GM18507 (cell line): ENCODE measurements around the gene ZBTB44.
"Not testable (repeated sequence)": the region's sequence is repeated elsewhere in the genome, so short reads cannot be mapped to it uniquely, and the experiment has no call there.

Experiments used
- DNase-seq: peaks from one replicate; pipeline ENCODE4 v3.0.0; 2011; ENCODE audit warnings: low read depth; ENCODE audit not compliant: insufficient read length; ENCODE audit errors: extremely low spot score
- FAIRE-seq: peaks from 2 replicates; lab custom pipeline; 2011; peaks lifted over from hg19 to GRCh38; lab: Jason Lieb, UNC

Gene ZBTB44

GRCh38 chr11:130314750-130315285 is at the start of gene ZBTB44:
ZBTB44 (minus strand) TSS chr11:130314917; CDS start chr11:130261873, 53,044 bp downstream.
- FAIRE-seq (peak; percentile 81), DNase-seq (peak; percentile 89)

- FAIRE-seq: no peak
- DNase-seq: no peak
Measured at GRCh38 chr11:130359419-130359818, 44.7 kb upstream of the ZBTB44 start.

DNA sequence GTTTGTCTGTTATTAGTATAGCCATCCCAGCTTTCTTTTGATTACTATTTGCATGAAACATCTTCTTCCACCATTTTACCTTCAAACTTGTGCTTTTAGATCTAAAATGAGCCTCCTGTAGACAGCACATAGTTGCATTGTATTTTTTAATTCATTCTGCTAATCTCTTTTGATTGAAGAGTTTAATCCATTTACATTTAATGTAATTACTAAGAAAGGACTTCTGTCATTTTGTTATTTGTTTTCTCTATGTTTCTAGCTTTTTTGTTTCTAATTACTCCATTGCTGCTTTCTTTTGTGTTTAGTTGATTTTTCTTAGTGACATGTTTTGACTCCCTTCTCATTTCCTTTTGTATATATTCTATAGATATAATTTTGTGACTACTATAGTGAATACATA is 43.7 kb upstream of the ZBTB44 start:
- DNase-seq: no peak
- no peak for FAIRE-seq

- FAIRE-seq (no peak), DNase-seq (no peak)
Measured at GRCh38 chr11:130347261-130347660, 32.5 kb upstream of the ZBTB44 start.

GRCh38 chr11:130344841-130345240 is 30.1 kb upstream of the ZBTB44 start:
- DNase-seq: no peak
- FAIRE-seq: no peak

GRCh38 chr11:130340671-130341319 is 26.1 kb upstream of the ZBTB44 start:
- no peak for FAIRE-seq
- no peak for DNase-seq

- no peak for FAIRE-seq
- DNase-seq: no peak
Measured at GRCh38 chr11:130338667-130339066, 23.9 kb upstream of the ZBTB44 start.

DNA sequence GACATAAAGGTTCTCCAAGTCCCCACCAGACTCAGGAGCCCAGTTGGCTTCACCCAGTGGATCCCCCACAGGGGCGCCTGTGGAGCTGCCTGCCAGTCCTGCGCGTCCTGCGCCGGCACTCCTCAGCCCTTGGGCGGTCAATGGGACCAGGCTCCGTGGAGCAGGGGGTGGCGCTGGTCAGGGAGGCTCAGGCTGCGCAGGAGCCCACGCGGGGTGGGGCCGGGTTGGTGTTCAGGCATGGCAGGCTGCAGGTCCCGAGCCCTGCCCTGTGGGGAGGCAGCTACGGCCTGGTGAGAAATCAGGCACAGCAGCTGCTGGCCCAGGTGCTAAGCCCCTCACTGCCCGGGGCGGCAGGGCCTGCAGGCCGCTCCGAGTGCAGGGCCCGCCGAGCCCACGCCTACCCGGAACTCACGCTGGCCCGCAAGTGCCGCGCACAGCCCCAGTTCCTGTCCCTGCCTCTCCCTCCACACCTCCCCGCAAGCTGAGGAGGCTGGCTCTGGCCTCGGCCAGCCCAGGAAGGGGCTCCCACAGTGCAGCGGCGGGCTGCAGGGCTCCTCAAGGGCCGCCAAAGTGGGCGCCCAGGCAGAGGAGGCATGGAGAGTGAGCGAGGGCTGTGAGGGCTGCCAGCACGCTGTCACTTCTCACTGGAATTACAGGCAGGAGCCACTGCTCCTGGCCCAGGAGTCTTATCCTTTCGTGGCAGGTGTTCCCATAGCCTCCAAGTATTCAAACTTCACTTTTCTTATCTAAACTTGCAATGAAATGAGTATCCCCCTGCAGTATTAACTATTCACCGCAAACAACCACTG is 22.8 kb upstream of the ZBTB44 start:
- FAIRE-seq (no peak), DNase-seq (no peak)

DNA sequence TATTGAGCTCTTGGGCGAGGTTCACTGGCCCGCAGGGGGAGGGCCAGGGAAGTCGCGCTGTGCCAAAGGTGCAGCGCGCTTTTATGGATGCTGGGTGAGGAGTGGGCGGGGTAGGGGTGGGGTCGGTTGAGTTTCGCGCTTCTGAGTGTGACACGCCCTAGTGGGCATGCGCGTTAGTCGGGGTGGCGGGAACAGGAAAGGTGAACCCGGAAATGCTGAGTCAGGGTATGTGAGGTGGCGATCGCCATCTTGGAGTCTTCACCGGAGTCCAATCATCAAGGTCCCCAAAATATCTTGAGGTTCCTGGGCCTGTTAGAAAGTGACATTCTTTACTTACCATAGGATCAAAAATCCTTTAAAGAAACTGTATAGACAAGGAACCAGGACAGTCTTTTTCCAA is 16.7 kb upstream of the ZBTB44 start:
- not testable (repeated sequence) for DNase-seq, FAIRE-seq

GRCh38 chr11:130330101-130330684 is 15.5 kb upstream of the ZBTB44 start:
- FAIRE-seq (no peak), DNase-seq (no peak)

DNA sequence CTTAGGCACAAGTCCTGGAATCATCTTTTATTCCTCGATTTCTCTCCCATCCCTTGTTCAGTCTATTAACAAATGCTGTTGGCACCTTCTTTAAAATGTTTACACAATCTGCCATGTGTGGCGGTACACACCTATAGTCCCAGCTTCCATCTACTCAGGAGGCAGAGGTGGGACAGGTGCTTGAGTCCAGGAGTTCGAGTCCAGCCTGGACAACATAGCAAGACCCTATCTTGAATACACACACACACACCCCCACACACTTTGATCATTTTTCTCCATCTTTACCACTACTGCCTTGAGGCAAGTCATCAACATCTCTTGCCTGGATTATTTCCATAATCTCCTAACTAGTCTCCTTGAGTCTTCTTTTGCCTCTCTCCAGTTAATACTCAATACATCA is 13.7 kb upstream of the ZBTB44 start:
- FAIRE-seq: no peak
- no peak for DNase-seq

GRCh38 chr11:130327716-130328115 is 13.0 kb upstream of the ZBTB44 start:
- DNase-seq (no peak), FAIRE-seq (no peak)

DNA sequence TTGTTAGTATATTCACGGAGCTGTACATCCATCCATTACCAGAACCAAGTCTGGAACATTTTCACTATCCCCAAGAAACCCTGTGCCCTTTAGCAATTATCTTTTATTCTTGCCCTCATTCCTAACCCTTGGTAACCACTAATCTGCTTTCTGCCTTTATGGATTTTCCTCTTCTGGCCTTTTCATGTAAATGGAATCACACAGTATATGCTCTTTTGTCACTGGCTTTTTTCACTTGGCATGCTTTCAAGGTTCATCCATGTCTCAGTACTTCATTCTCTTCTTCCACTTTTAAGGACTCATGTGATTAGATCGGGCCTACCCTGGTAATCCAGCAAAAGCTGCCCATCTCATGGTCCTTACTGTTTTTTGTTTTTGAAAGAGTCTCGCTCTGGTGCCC is 11.0 kb upstream of the ZBTB44 start:
- DNase-seq: no peak
- no peak for FAIRE-seq

DNA sequence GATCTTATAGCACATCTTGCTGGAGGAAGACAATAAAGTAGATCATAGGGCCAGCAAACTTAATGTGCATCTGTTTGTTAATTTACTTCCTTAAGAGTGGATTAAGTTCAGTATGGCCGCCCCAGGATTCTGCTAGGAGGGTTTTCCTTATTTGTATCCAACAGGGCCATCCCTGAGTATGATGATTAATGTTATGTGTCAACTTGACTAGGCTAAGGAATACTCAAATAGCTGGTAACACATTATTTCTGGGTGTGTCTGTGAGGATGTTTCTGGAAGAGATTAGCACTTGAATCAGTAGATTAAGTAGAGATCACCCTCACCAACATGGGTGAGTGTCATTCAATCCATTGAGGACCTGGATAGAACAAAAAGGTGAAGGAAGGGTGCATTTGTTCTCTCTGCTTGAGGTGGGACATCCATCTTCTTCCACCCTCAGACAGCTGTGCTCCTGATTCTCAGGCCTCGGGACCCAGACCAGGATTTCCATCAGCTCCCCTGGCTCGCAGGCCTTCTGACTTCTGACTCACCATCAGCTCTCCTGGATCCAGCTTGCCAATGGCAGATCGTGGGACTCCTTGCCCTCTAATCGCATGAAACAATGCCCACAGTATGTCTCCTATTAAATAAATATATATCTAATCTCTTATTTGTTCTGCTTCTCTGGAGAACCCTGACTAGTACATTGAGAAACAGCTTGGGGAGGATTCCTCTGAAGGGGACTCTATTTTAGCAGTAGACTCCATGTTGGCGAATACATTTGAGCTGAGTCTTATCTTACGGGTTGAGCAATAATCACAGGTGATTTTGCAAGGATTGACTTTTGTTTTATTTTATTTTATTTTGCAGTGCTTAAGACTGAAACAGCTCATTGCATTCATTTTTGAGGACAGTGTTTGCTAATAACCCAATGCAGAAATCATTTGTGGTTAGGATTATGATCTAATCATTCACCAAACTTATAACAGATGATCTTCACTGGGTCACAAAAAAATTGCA is 9.0 kb upstream of the ZBTB44 start:
- DNase-seq: no peak
- FAIRE-seq: no peak

DNA sequence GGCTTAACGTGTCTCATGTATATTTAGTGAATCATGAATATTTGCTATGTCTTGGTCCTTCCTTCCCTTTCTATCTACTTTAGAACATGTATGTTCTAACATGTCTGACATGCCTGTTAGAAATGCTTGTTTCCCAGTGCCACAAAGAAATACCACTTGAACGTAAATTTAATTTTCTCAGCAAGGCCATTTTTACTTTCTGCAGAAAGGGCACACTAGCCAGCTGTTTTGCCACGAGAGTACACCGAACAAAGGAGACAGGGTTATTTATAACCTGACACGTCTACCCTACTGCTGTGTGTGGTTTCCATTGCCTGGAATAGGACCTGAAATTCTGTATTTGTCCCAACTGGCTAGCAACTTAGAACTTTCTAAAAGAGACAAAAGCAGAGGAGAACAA is 7.4 kb upstream of the ZBTB44 start:
- no peak for FAIRE-seq
- no peak for DNase-seq

DNA sequence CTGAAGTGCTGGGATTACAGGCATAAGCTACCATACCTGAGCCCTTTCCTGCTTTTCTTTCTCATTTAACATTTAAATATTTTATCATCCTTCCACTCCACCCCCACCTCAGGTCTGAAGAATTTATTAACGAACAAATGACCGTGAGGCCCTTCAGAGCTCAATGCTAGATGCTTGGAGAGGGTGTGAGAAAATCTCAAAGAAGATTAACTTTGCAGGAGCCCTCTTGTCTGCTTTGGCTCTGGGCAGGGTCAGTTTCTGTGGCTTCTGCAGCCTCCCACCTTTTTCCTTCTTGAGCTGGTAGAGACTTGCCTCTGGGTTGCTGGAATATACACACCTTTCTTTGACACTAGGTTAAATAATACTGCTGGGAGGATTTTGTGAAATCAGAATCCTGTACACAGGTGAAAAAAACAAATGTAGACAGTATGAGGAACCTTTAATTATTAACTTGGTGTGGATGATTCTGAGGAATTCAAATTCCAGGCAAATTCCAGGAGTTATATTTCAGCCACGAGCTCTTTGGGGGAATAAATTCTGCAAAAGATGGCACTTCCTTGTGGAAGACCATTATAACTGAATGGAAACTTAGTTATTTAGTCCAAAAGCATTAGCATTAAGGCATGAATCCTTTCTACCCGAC is 3.4 kb upstream of the ZBTB44 start:
- FAIRE-seq (no peak), DNase-seq (no peak)

DNA sequence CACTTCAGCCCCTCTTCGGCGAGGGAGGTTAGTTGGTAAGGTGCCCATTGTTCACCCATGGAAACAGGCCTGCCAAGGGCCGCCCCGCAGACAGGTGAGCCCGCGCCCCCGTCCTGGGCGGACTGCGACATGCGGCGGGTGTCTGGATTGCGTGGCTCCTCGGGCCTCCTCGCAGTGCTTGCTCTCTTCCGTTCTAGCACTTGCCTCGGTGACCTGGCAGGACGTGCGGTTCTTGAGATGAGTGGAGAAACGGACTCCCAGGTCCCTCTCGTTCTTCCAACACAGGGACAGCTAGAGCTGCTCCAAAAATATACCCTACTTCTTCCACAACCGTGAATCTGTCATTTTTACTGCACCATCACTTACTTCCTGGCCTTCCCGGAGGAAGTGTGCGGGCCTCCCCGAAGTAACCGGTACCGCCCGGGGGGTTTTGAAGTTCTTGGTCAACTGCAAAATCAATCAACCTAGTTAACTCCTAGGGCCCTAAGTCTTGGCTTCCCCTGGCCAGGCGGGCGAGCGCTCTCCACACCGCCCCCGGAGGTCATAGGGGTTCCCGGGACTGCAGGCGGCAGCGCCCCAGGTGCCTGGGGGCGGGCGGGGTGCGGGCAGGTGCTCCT is 745 bp upstream of the ZBTB44 start:
- DNase-seq (no peak), FAIRE-seq (peak; percentile 26)

GRCh38 chr11:130314184-130314749 is 450 bp downstream of the ZBTB44 start:
- DNase-seq (no peak), FAIRE-seq (no peak)
